WERI-Rb-1 (cell line): Measurements from ENCODE around the gene CHMP1B.

Experiments
- DNase-seq: peaks from one replicate; pipeline ENCODE4 v3.0.0-alpha.2; 2020
- H3K27ac ChIP-seq: fragments of 250-450 bp; sonication (Bioruptor Pico); 2 replicates; pipeline ENCODE4 v1.5.1; 2020; ENCODE audit warnings: mild to moderate bottlenecking, moderate library complexity
- H3K27me3 ChIP-seq: fragments of 250-450 bp; sonication (Bioruptor Pico); 2 replicates; pipeline ENCODE4 v1.5.1; 2021; ENCODE audit warnings: mild to moderate bottlenecking, low read depth, moderate library complexity; ENCODE audit not compliant: insufficient read depth, severe bottlenecking
- H3K36me3 ChIP-seq: fragments of 250-450 bp; sonication (Bioruptor Pico); 2 replicates; pipeline ENCODE4 v1.5.1; 2020; ENCODE audit warnings: mild to moderate bottlenecking, moderate library complexity
- H3K4me3 ChIP-seq: 2 replicates; pipeline ENCODE4 v1.5.1; 2011; ENCODE audit warnings: low read depth, mild to moderate bottlenecking, control low read depth, low read length
- H3K9me3 ChIP-seq: fragments of 250-450 bp; sonication (Bioruptor Pico); 2 replicates; pipeline ENCODE4 v1.5.1; 2021; ENCODE audit warnings: mild to moderate bottlenecking, moderate library complexity; ENCODE audit not compliant: severe bottlenecking
- TF ChIP-seq, protein P1 (sequence below): IDR thresholded peaks from 2 replicates; pipeline ENCODE4 v1.5.1; 2011; ENCODE audit warnings: low read depth, mild to moderate bottlenecking, control low read depth, inconsistent platforms, low read length

Gene CHMP1B, protein sequence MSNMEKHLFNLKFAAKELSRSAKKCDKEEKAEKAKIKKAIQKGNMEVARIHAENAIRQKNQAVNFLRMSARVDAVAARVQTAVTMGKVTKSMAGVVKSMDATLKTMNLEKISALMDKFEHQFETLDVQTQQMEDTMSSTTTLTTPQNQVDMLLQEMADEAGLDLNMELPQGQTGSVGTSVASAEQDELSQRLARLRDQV

DNA sequence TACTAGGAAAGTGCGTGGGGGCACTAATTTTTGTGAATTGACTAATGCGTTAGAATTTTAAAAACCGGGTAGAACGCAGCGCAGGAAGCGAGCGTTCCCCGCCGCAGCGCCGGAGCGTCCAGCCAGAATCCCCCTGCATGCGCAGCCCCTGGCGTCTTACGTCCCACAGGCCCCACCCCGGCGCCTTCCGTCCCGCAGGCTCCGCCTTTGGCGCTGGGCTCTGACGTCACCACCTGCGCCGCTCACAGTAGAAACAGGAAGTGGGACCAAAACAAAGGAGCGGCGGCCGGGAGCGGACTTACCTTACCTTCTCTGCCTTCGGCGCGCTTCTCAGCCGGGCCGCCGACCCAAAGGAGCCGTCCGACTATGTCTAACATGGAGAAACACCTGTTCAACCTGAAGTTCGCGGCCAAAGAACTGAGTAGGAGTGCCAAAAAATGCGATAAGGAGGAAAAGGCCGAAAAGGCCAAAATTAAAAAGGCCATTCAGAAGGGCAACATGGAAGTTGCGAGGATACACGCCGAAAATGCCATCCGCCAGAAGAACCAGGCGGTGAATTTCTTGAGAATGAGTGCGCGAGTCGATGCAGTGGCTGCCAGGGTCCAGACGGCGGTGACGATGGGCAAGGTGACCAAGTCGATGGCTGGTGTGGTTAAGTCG lies at the start of gene CHMP1B:
Gene CHMP1B, plus strand, starts transcription at position 268 of the 660 bp plus-strand sequence. Its CDS starts 99 bp downstream, at position 367.
- peak within 1 kb of the TSS; percentile 95 for H3K4me3 ChIP-seq
- TF ChIP-seq, protein P1, sequence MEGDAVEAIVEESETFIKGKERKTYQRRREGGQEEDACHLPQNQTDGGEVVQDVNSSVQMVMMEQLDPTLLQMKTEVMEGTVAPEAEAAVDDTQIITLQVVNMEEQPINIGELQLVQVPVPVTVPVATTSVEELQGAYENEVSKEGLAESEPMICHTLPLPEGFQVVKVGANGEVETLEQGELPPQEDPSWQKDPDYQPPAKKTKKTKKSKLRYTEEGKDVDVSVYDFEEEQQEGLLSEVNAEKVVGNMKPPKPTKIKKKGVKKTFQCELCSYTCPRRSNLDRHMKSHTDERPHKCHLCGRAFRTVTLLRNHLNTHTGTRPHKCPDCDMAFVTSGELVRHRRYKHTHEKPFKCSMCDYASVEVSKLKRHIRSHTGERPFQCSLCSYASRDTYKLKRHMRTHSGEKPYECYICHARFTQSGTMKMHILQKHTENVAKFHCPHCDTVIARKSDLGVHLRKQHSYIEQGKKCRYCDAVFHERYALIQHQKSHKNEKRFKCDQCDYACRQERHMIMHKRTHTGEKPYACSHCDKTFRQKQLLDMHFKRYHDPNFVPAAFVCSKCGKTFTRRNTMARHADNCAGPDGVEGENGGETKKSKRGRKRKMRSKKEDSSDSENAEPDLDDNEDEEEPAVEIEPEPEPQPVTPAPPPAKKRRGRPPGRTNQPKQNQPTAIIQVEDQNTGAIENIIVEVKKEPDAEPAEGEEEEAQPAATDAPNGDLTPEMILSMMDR = no peak
- DNase-seq = peak; percentile 95
- H3K27me3 ChIP-seq = no peaks in the 10 kb centered on the region
- no peaks in the 10 kb centered on the region for H3K9me3 ChIP-seq
- peaks cover 6% of the 10 kb centered on the region for H3K36me3 ChIP-seq
- peak within 1 kb of the TSS; percentile 69 for H3K27ac ChIP-seq

DNA sequence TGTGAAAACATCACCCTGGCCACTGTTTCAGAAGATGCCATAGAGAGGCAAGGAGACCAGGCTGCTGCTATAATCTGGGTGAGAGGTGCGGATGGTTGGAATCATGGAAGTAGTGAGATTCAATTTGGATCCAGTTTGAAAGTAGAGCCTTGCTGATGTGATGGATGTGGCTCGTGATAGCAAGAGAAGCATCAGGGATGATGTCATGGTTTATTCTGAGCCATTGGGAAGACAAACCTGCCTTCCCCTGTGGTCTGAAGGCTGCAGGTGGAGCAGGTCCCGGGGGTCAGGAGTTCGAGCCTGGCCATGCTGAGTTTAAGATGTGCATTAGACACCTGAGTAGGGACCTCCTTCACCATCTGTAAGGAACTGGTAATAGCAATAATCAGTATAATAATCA lies 49.6 kb upstream of the CHMP1B start:
- no peak for DNase-seq
- H3K4me3 ChIP-seq = no peak overlapping the region
- no peaks in the 10 kb centered on the region for H3K27me3 ChIP-seq
- no peaks in the 10 kb centered on the region for H3K36me3 ChIP-seq
- TF ChIP-seq, protein P1 = no peak
- H3K9me3 ChIP-seq = no peaks in the 10 kb centered on the region
- H3K27ac ChIP-seq = no peak overlapping the region

DNA sequence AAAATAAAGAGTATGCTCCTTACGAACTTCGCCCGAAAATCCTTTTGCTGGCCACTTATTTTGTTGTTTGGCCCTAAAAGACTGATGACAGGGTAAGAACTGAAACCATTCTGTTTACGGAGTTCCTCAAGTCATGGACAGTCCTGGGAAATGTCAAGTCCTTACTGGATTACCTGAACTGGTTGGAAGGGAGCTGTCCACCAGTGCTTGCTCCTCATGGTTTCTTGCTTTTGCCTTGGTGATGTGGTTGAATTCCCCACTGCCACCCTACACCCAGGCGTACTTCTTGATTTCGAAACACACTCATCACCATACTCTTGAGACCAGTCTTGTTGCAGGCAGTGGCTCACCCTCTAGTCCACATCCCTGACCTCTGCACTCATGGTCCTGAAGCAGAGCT lies 49.1 kb upstream of the CHMP1B start:
- Histone ChIP-seq H3K27me3 (no peaks in the 10 kb centered on the region), H3K36me3 (no peaks in the 10 kb centered on the region), H3K27ac (no peak overlapping the region), H3K9me3 (no peaks in the 10 kb centered on the region), H3K4me3 (no peak overlapping the region)
- TF ChIP-seq, protein P1 = no peak
- DNase-seq = no peak

DNA sequence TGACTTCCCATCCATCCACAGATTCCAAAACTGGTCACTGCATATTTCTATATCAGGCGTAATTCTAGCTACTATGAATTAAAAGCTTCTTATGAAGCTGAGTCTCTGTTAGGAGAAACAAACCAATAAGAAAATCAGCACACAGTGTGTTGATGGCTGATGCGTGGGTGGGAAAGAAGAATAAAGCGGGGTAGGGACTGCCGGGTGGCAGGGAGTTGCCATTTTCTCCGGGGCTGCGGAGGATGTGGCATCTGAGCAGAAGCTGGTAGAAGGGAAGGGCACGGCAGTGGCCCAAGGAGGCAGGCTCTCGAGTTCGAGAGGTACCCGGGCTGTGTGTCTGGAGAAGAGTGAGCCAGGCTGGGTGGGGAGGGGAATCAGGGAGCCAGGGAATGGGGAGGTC lies 48.6 kb upstream of the CHMP1B start:
- Histone ChIP-seq H3K27me3 (no peaks in the 10 kb centered on the region), H3K4me3 (no peak overlapping the region), H3K9me3 (no peaks in the 10 kb centered on the region), H3K36me3 (no peaks in the 10 kb centered on the region), H3K27ac (no peak overlapping the region)
- TF ChIP-seq, protein P1 = no peak
- no peak for DNase-seq

DNA sequence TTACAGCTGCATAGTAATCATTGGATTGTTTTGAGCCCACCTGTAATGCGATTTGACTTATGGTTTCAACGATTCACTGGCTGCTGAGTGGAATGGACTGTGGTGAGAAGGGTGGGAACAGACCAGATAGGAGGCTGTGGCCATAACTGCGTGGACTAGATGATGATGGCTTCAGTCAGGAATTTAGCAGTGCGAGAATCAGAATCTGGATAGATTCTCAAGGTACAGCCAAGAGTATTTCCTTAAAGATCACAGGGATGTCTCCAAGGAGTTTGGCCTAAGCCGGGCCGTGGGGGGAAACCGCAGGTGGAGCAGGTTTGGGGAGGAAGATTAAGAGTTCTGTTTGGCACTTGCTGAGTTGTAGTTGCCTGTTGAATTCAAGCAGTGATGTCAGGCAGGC lies 44.0 kb upstream of the CHMP1B start:
- H3K27me3 ChIP-seq = no peaks in the 10 kb centered on the region
- no peaks in the 10 kb centered on the region for H3K36me3 ChIP-seq
- no peaks in the 10 kb centered on the region for H3K9me3 ChIP-seq
- H3K4me3 ChIP-seq = no peak overlapping the region
- DNase-seq = no peak
- TF ChIP-seq, protein P1 = no peak
- no peak overlapping the region for H3K27ac ChIP-seq
